ENCODE results near the gene PLCB4.
"Not testable (repeated sequence)": the region's sequence is repeated elsewhere in the genome, so short reads cannot be mapped to it uniquely, and the experiment has no call there.

The PLCB4 gene

GRCh38 chr20:9140162-9140760, 71.4 kb downstream of the PLCB4 start:
- no peak for FAIRE-seq
- no peak for DNase-seq (ENCODE audit: insufficient read length, low spot score)

DNA sequence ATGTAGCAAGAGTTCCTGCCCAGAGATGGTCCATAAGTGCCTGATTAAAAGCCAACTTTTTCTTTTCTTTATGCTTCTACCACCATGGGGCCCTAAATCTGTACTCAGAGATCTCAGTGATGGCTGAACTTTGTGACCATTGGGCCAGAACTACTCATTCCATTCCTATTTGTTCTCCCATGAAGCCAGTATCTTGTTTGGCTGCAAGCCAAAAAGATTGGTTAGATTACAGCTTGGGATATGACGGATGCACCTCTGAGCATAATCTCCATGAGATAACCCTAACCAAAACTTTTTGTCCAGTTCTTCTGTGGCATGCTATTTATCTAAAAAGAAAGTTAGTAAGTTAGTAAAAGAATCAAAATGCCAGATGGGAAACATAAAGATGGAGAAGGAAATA, 72.2 kb downstream of the PLCB4 start:
- DNase-seq (ENCODE audit: insufficient read length, low spot score) (no peak), FAIRE-seq (no peak)

DNA sequence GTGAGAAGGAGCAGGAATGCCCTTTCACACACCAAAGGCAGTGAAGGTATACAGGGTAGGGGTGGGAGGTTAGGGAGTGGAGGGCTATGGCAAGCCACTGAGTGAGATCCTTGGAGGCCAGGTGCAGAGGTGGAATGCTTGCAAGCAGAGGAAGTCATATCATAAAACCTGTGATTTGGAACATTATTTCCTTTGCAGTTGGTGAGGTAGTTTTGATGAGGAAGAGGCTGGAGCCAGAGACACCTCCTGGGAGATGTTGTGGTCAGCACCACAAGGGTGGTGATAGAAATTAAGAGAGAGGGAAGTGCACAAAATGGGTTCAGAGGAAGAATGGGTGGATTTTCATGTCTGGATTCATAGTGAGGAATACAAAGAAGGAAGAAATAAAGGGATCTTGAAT, 73.0 kb downstream of the PLCB4 start:
- no peak for FAIRE-seq
- no peak for DNase-seq (ENCODE audit: insufficient read length, low spot score)

DNA sequence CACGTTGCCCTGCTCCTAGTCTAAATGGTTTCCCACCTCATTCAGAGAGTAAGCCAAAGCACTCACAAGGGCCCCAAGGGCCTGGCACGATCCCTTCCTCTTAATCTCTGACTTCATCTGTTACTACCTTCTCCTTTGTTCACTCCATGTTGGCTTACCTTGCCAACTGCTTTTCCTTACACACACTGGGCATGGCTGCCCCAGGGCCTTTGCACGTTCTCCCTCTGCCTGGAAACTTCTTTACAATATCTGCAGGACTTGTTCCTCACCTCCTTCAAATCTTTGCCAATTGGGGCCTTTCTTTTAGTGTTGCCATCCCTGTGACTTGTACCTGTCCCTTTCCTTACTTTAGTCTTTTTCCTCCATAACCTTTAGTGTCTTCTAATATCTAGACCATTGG, 73.9 kb downstream of the PLCB4 start:
- FAIRE-seq, result no peak
- DNase-seq (ENCODE audit: insufficient read length, low spot score), result no peak

- FAIRE-seq, result no peak
- DNase-seq (ENCODE audit: insufficient read length, low spot score), result no peak
These were observed 75.0 kb downstream of the PLCB4 start for GRCh38 chr20:9143926-9144325.

DNA sequence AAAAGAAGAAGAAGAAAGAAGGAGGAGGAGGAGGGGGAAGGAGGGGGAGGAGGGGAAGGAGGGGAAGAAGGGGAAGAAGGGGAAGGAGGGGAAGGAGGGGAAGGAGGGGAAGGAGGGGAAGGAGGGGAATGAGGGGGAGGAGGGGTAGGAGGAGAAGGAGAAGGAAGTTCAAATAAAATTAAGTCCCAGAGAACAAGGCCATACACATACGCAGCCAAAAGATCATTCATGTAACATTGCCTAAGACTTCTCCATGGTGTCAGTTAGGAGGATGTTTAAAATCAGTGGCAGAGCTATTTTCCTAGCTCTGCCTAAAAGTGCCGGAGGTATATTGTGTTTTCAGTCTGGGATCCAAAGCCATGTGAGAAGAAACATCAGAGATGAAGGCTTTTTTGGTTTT, 75.8 kb downstream of the PLCB4 start:
- DNase-seq (ENCODE audit: insufficient read length, low spot score) (no peak), FAIRE-seq (no peak)

DNA sequence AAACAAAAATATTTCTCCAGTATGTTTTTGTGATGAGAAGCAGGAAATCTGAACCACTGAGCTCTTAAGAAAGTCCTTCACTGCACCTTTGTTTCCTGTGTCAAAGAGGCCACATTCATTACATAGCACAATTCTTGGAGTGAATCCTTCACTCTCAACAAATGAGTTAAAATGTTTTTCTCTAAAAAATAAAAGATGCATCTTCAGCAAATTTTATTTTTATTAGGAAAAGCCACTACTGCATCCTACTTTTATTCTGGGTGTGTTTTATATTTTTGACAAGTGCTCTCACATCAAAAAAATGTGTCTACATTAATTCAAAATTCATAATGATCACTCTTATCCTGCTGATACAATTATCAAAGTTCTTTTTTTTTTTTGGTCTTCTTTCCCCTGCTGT, 76.3 kb downstream of the PLCB4 start:
- no peak for FAIRE-seq
- no peak for DNase-seq (ENCODE audit: insufficient read length, low spot score)

DNA sequence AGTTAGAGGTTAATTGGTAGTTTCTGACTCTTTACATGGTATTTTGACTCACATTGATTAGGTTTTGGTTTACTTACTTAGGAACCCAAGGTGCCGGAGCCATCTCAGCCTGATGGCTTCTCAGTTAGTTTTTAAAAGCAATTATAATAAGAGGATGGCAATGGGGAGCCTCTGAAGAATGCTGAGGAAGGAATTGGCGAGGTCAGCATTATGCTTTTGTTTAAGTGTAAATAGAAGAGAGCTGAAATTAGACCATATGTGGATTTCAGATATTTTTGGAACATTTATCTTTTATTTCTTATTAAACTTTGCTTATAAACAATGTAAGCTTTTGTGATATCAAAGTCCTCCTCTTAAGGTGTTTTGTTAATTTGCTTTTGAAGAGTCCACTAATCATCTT, 77.8 kb downstream of the PLCB4 start:
- DNase-seq (ENCODE audit: insufficient read length, low spot score) (no peak), FAIRE-seq (no peak)

GRCh38 chr20:9147547-9148024, 78.7 kb downstream of the PLCB4 start:
- DNase-seq (ENCODE audit: insufficient read length, low spot score) (no peak), FAIRE-seq (no peak)

DNA sequence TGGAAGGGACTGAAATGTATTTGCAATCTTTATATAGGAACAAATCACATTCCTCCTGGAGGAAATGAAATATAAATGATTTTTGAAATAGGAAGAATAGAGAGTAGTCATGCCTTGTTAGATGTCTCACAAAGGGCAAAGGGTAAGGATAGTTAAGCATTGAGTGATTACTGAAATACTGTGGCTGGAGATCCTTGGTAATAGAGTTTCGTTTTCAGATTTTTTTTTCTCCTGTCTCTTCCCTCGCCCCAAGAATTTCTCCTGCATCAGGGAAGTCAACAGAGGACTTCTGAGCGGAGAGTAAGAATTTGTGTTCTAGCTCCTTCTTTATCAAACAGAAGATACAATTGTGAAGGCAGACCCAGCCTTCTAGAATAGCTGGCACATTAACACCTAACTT, 79.4 kb downstream of the PLCB4 start:
- FAIRE-seq, result no peak
- DNase-seq (ENCODE audit: insufficient read length, low spot score), result no peak

DNA sequence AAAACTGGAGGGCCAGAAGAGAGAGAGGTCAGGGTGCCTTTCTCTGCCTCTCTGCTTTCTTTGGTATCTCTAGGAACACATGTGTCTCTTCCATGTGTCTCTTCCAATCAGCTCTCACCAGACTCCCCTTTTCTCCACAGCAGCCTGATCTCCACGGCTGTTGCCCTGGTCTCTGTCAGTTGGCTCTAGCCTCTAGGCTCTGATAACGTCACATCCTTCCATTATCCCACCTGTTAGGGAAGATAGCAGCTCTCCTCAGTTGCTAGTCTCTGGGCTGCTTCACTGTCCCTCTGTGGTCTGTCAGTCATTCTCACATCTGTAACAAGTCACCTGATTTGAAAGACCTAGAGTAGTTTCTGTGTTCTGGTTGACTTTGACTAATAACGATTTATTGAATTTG, 80.2 kb downstream of the PLCB4 start:
- DNase-seq (ENCODE audit: insufficient read length, low spot score) (no peak), FAIRE-seq (no peak)

DNA sequence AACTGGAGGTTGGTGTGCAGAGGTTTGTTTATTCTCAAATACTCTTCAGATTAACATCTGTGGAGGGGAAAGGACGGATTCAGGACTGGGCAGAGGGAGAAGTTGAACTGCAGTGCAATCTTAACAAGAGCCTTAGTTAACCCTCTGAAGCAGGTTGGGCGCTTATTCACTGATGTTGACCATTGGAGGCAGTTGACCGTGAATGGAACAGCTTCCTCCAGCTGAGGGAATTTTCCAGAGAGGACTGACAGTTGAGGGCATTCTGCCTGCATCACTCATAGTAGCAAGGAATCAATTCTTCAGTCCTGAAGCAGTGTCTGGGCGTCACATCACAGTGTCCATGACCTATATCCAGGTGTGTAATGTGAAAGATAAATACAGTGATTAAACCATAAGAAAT, 80.9 kb downstream of the PLCB4 start:
- FAIRE-seq, result no peak
- no peak for DNase-seq (ENCODE audit: insufficient read length, low spot score)

DNA sequence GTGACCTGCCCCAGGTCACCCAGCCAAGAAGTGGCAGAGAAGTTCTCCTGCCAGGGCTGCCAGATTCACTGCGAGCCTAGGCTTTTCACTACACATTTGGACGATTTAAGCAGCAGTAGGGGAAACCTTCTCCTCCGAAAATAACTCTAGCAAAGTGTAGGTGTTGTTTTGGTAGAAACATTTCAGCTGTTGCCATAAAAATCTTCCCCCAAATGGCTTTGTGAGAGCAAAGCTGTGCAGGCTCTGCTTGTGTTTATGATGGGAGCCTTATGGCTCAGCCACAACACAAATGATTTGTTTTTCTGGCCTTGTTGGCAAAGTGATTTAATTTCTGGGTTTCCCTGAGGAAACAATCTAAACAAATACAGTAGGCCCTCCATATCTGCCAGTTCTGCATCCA, 81.8 kb downstream of the PLCB4 start:
- no peak for DNase-seq (ENCODE audit: insufficient read length, low spot score)
- FAIRE-seq, result no peak

GRCh38 chr20:9152139-9152538, 83.3 kb downstream of the PLCB4 start:
- FAIRE-seq; DNase-seq (ENCODE audit: insufficient read length, low spot score): not testable (repeated sequence)

- FAIRE-seq, result no peak
These were observed 85.7 kb downstream of the PLCB4 start for GRCh38 chr20:9154464-9155024.

DNA sequence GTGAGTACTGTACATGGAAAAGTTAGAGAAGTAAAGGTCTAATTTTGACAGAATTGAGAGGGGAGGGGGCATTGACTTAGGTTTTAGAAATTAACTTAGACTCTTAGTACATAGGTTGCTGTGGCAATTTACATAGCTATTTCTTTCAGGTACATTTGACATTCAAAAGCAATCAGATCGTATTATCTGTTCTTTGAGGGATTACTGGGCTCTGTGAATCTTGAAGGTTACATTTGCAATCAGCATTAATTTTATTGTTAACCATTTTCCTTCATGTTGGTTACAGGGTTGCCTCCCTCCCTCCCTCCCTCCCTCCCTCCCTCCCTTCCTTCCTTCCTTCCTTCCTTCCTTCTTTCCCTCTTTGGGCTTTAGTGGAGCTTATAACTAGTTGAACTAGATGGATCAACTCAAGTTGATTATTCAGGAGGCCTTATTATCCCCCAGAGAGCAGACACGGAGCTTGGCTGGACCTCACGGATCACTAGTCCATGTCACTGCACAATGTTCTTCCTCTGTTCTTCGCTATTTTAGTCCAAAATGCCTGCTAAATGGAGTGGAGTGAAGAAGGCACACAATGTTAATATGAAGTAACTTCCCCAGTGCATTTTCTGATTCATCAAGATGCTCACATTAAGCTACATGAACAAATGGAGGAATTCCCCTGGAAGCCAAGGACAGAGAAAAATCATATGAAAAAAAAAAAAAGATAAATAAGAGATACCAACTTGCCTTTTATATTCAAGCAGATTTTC, 87.8 kb downstream of the PLCB4 start:
- DNase-seq (ENCODE audit: insufficient read length, low spot score) (no peak), FAIRE-seq (no peak)

More at GRCh38 chr20:9154464-9155024, 85.7 kb downstream of the PLCB4 start:
- no peak for DNase-seq (ENCODE audit: insufficient read length, low spot score)

- no peak for DNase-seq (ENCODE audit: insufficient read length, low spot score)
- no peak for FAIRE-seq
These were observed 91.4 kb downstream of the PLCB4 start for GRCh38 chr20:9160331-9160730.

DNA sequence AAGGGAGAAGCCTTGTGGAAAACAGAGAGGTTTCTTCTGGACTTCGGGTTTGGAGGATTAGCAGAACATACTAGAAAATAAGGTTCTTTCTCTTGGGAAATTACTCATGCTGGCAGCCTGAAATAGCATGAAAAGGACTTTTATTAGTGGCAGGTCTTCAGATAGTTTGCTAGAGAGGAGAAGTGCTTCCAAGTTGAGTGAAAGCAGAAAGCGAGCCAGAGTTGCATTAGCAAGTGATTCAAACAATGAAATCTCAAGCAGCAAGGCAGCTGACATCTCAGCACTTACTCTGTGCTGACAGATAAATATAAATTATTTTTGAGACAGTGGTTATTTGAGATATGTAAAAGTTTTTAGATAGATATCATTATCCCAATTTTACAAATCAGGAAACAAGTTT, 91.9 kb downstream of the PLCB4 start:
- DNase-seq (ENCODE audit: insufficient read length, low spot score), result no peak
- no peak for FAIRE-seq

- FAIRE-seq (no peak), DNase-seq (ENCODE audit: insufficient read length, low spot score) (no peak)
These were observed 92.4 kb downstream of the PLCB4 start for GRCh38 chr20:9161311-9161710.

DNA sequence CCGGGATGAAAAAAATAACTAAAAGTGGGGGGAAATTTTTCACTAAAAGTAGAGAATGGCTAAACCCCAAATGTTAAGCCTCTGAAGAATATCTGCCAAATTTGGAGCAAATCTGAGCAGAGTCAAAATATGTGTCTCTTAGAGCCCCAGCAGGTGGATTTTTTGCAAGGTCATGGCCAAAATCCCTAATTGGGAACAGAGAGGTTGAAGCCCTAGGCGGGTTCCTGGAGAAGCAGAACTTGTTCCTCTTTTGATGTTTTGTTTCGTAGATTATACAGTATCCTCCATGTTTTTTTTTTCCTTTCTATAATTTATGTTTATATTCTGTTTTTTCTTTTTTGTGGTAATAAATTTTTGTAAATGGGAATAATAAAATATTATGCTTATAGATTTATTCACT, 94.4 kb downstream of the PLCB4 start:
- FAIRE-seq, result no peak
- DNase-seq (ENCODE audit: insufficient read length, low spot score), result no peak

DNA sequence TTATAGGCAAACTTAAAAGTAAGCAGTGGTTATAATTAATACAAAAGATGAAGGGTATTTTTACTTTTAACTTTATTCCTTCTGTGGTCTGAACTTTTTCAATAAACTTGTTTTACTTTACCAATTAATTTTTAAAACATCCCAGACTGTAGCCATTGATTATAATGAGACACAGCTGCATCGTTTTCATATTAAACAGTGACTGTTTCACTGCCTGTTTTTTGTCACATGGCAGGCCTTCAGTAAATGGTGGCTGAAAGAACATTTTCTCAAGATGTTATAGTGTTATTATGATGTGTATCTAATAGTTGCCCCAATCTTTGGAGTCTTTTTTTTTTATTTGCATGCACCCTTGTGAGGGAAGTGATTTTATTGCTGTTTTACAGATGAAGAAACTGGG, 95.1 kb downstream of the PLCB4 start:
- FAIRE-seq (no peak), DNase-seq (ENCODE audit: insufficient read length, low spot score) (no peak)

DNA sequence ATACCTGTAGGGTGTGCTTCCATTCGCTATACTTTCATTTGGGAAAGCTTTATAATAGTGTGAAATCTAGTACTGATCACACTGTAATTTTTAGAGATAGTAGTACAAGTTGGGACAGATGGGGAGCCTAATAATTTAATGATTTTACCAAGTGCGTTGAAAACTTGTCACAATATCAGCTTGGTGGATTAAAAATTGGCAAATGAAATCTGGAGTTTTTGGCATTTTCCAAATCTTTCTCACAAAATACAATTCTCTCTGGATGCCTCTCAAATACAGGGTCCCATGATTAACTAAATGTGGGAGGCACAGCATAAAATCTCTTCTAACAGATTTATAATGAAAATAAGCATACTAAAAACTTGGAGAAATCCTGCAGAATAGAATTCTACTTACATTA, 96.4 kb downstream of the PLCB4 start:
- no peak for FAIRE-seq
- DNase-seq (ENCODE audit: insufficient read length, low spot score), result no peak

Data from GM19239 (cell line).